Caco-2 (cell line): ENCODE data around the gene MRPL45. TPM values are rescaled to one million over a fixed set of nuclear protein-coding genes. Genes with fewer than 3 reads are reported as not detected.

Experiments
- BruUV-seq: library from RNA; stranded (reverse); fragments of 400-500 nt; replicated peaks from 2 replicates; lab custom pipeline; 2021; lab: Mats Ljungman, UMichigan
- CTCF ChIA-PET: fragments of 300-600 bp; sonication (Branson Sonifier 250); formaldehyde crosslinking; loops from one replicate; lab custom pipeline; 2022; ENCODE audit warnings: antibody characterized with exemption; lab: Charles Lee
- POLR2A ChIA-PET: fragments of 300-600 bp; sonication (Branson Sonifier 250); formaldehyde crosslinking; loops from one replicate; lab custom pipeline; 2022; ENCODE audit warnings: antibody characterized with exemption; lab: Charles Lee
- DNase-seq, 2 experiments: peaks; one replicate each; pipeline versions ENCODE4 v3.0.0 to v3.0.0-alpha.2; 2020 to 2022
- H3K27me3 ChIP-seq: replicated peaks from 2 replicates; pipeline ENCODE4 v1.6.0; 2011; ENCODE audit warnings: low read length; ENCODE audit not compliant: control insufficient read depth, insufficient read depth
- H3K36me3 ChIP-seq: 2 replicates; pipeline ENCODE4 v1.5.1; 2011; ENCODE audit warnings: low read length; ENCODE audit not compliant: control insufficient read depth, insufficient read depth
- H3K4me1 ChIP-seq: fragments of 250-450 bp; sonication (Bioruptor Pico); 2 replicates; pipeline ENCODE4 v1.5.1; 2020; ENCODE audit warnings: mild to moderate bottlenecking
- H3K4me3 ChIP-seq: 2 replicates; pipeline ENCODE4 v1.5.1; 2011; ENCODE audit warnings: low read depth, mild to moderate bottlenecking, control low read depth, low read length
- H3K9me3 ChIP-seq: fragments of 250-450 bp; sonication (Bioruptor Pico); 2 replicates; pipeline ENCODE4 v1.5.1; 2020; ENCODE audit warnings: mild to moderate bottlenecking, moderate library complexity
- H3K27ac Mint-ChIP-seq: one replicate; pipeline ENCODE4 v1.8.0; 2022; ENCODE audit warnings: mixed read lengths; ENCODE audit not compliant: unreplicated experiment
- H3K27me3 Mint-ChIP-seq: one replicate; pipeline ENCODE4 v1.8.0; 2022; ENCODE audit warnings: mixed read lengths; ENCODE audit not compliant: insufficient read depth, unreplicated experiment
- H3K36me3 Mint-ChIP-seq: one replicate; pipeline ENCODE4 v1.8.0; 2022; ENCODE audit warnings: mild to moderate bottlenecking, mixed read lengths; ENCODE audit not compliant: insufficient read depth, unreplicated experiment
- H3K4me1 Mint-ChIP-seq: one replicate; pipeline ENCODE4 v1.8.0; 2022; ENCODE audit warnings: low read depth, mixed read lengths; ENCODE audit not compliant: unreplicated experiment
- H3K4me3 Mint-ChIP-seq: one replicate; pipeline ENCODE4 v1.8.0; 2022; ENCODE audit warnings: mild to moderate bottlenecking, moderate library complexity, mixed read lengths; ENCODE audit not compliant: unreplicated experiment
- H3K9me3 Mint-ChIP-seq: one replicate; pipeline ENCODE4 v1.8.0; 2022; ENCODE audit warnings: mixed read lengths; ENCODE audit not compliant: unreplicated experiment
- CTCF ChIP-seq, 2 experiments: fragments of 200-600 bp in 1 of 2; IDR thresholded peaks; 1 replicate in 1 of 2; 2 replicates in 1 of 2; pipeline versions ENCODE4 v1.5.1 to v1.8.0; 2011 to 2022; ENCODE audit warnings: antibody characterized with exemption in 1 of 2, control low read depth in 1 of 2, inconsistent platforms in 1 of 2, low read depth in 1 of 2, low read length in 1 of 2, mild to moderate bottlenecking in 1 of 2, moderate library complexity in 1 of 2; ENCODE audit not compliant: insufficient read depth in 1 of 2, severe bottlenecking in 1 of 2, unreplicated experiment in 1 of 2
- intact Hi-C: fragments of 100-400 bp; cut with micrococcal nuclease; formaldehyde crosslinking; loops from one replicate; pipeline ENCODE4 v1.10.0; 2022; ENCODE audit not compliant: unreplicated experiment
- total RNA-seq: library from RNA; stranded (reverse); gene quantifications from 2 replicates; pipeline ENCODE4 v1.2.3, GENCODE V29; 2022

MRPL45 gene
- total RNA-seq, 1 experiment from 2014 or later: 83.6 TPM

GRCh38 chr17:38355251-38355650 lies 58.3 kb downstream of the MRPL45 start:
- H3K27me3 Mint-ChIP-seq: no peaks in the 10 kb centered on the region
- H3K27ac Mint-ChIP-seq: no peak overlapping the region
- no peak overlapping the region for H3K4me3 Mint-ChIP-seq

GRCh38 chr17:38357486-38358123 lies 60.6 kb downstream of the MRPL45 start:
- ChIA-PET POLR2A (no interaction called here), CTCF (interaction anchor here (2.3 kb wide), 1 partner anchor 9 kb away, joined by 11 read pairs; no protein-coding TSS in a partner anchor)
- no peak overlapping the region for H3K27ac Mint-ChIP-seq
- H3K36me3 Mint-ChIP-seq: peaks cover 15% of the 10 kb centered on the region
- Histone ChIP-seq H3K9me3 (no peaks in the 10 kb centered on the region), H3K4me3 (no peak overlapping the region), H3K27me3 (no peaks in the 10 kb centered on the region), H3K36me3 (no peaks in the 10 kb centered on the region), H3K4me1 (peaks cover 16% of the 10 kb centered on the region)
- H3K4me3 Mint-ChIP-seq: no peak overlapping the region
- no peak for DNase-seq
- peaks cover 42% of the 10 kb centered on the region for H3K4me1 Mint-ChIP-seq
- TF ChIP-seq CTCF (IDR thresholded peaks at IDR 0.05; ENCODE audit: insufficient read depth in 1 of 2, low read depth in 1 of 2, low read length in 1 of 2, severe bottlenecking in 1 of 2, unreplicated experiment in 1 of 2): no peak
- H3K9me3 Mint-ChIP-seq: no peaks in the 10 kb centered on the region
- intact Hi-C loops: loop anchor here (10.0 kb wide), 1 partner anchor 127 kb away; no protein-coding TSS in a partner anchor
- H3K27me3 Mint-ChIP-seq: no peaks in the 10 kb centered on the region
- BruUV-seq: no TSS peak

More at GRCh38 chr17:38355251-38355650, 58.3 kb downstream of the MRPL45 start:
- intact Hi-C loops: loop anchor here (10.0 kb wide), 1 partner anchor 130 kb away; no protein-coding TSS in a partner anchor
- Histone ChIP-seq H3K27me3 (no peaks in the 10 kb centered on the region), H3K4me3 (no peak overlapping the region), H3K9me3 (no peaks in the 10 kb centered on the region), H3K4me1 (peaks cover 24% of the 10 kb centered on the region), H3K36me3 (no peaks in the 10 kb centered on the region)
- DNase-seq: no peak
- Mint-ChIP-seq H3K36me3 (peaks cover 5% of the 10 kb centered on the region), H3K4me1 (peaks cover 37% of the 10 kb centered on the region), H3K9me3 (no peaks in the 10 kb centered on the region)
- no peak for TF ChIP-seq CTCF (IDR thresholded peaks at IDR 0.05; ENCODE audit: insufficient read depth in 1 of 2, low read depth in 1 of 2, low read length in 1 of 2, severe bottlenecking in 1 of 2, unreplicated experiment in 1 of 2)
- BruUV-seq: no TSS peak
- POLR2A ChIA-PET: no interaction called here
- CTCF ChIA-PET: interaction anchor here (0.9 kb wide), 1 partner anchor 59 kb away, joined by 3 read pairs; no protein-coding TSS in a partner anchor

- H3K27ac Mint-ChIP-seq: no peak overlapping the region
- H3K4me1 Mint-ChIP-seq: peaks cover 42% of the 10 kb centered on the region
- no peaks in the 10 kb centered on the region for H3K9me3 Mint-ChIP-seq
- Histone ChIP-seq H3K9me3 (no peaks in the 10 kb centered on the region), H3K36me3 (no peaks in the 10 kb centered on the region), H3K4me3 (no peak overlapping the region), H3K27me3 (no peaks in the 10 kb centered on the region), H3K4me1 (peaks cover 14% of the 10 kb centered on the region)
- CTCF ChIA-PET: interaction anchor here (0.6 to 2.3 kb wide), 5 partner anchors 10 to 376 kb away, joined by 4 to 11 read pairs (median 5); no protein-coding TSS in a partner anchor
- BruUV-seq: no TSS peak
- intact Hi-C loops: loop anchor here (10.0 kb wide), 1 partner anchor 126 kb away; no protein-coding TSS in a partner anchor
- POLR2A ChIA-PET: no interaction called here
- no peak for TF ChIP-seq CTCF (IDR thresholded peaks at IDR 0.05; ENCODE audit: insufficient read depth in 1 of 2, low read depth in 1 of 2, low read length in 1 of 2, severe bottlenecking in 1 of 2, unreplicated experiment in 1 of 2)
- H3K4me3 Mint-ChIP-seq: no peak overlapping the region
- no peak for DNase-seq
- H3K36me3 Mint-ChIP-seq: peaks cover 16% of the 10 kb centered on the region
- no peaks in the 10 kb centered on the region for H3K27me3 Mint-ChIP-seq
Measured at GRCh38 chr17:38358586-38359513, 61.9 kb downstream of the MRPL45 start.
